GM12865 (cell line): ENCODE measurements around the gene PTPRN.
A peak's percentile ranks its signal among the peaks of the same experiment; 100 is the strongest.

Source experiments
- DNase-seq: peaks from one replicate; pipeline ENCODE4 v3.0.0; 2010; ENCODE audit warnings: low read depth
- H3K4me3 ChIP-seq: 2 replicates; pipeline ENCODE4 v1.5.1; 2011; ENCODE audit warnings: mild to moderate bottlenecking, low read depth, low read length, control low read depth
- CTCF ChIP-seq: IDR thresholded peaks from 2 replicates; pipeline ENCODE4 v1.5.1; 2011; ENCODE audit warnings: low read length, control low read depth, low read depth, inconsistent platforms; ENCODE audit not compliant: insufficient read depth; ENCODE audit errors: missing control alignments

The PTPRN gene

GRCh38 chr2:219350215-219350614 is 41.0 kb upstream of the PTPRN start:
- DNase-seq, result no peak
- no peak for TF ChIP-seq CTCF

GRCh38 chr2:219344751-219345430 is 35.7 kb upstream of the PTPRN start:
- DNase-seq, result peak; percentile 9
- no peak overlapping the region for H3K4me3 ChIP-seq
- TF ChIP-seq CTCF, result no peak

More at GRCh38 chr2:219350215-219350614, 41.0 kb upstream of the PTPRN start:
- H3K4me3 ChIP-seq, result no peak overlapping the region

- no peak overlapping the region for H3K4me3 ChIP-seq
- no peak for TF ChIP-seq CTCF
- no peak for DNase-seq
Observed at GRCh38 chr2:219335373-219335786, 26.2 kb upstream of the PTPRN start.

GRCh38 chr2:219334076-219334475 is 24.9 kb upstream of the PTPRN start:
- DNase-seq, result no peak
- H3K4me3 ChIP-seq, result no peak overlapping the region
- TF ChIP-seq CTCF, result no peak

- no peak within 1 kb of the TSS for H3K4me3 ChIP-seq
- DNase-seq, result no peak
- no peak for TF ChIP-seq CTCF
Observed at GRCh38 chr2:219332542-219332941, 23.3 kb upstream of the PTPRN start, which contains the start of gene RESP18. Gene RESP18, minus strand, starts transcription at chr2:219332744.

- no peak overlapping the region for H3K4me3 ChIP-seq
- DNase-seq, result no peak
- TF ChIP-seq CTCF, result no peak
Observed at GRCh38 chr2:219331560-219332213, 22.5 kb upstream of the PTPRN start.

GRCh38 chr2:219327719-219328118 is 18.5 kb upstream of the PTPRN start:
- TF ChIP-seq CTCF, result no peak
- no peak for DNase-seq
- H3K4me3 ChIP-seq, result no peak overlapping the region
